Keratinocyte (primary cell): ENCODE data around the gene ZBTB34. TPM values are rescaled to one million over a fixed set of nuclear protein-coding genes. Genes with fewer than 3 reads are reported as not detected.
A peak's percentile ranks its signal among the peaks of the same experiment; 100 is the strongest.

ENCODE experiments used
- DNase-seq: peaks from one replicate; pipeline ENCODE4 v3.0.0-alpha.2; 2011; ENCODE audit warnings: low read depth, missing footprints, low spot score
- FAIRE-seq: peaks from 2 replicates; lab custom pipeline; 2011; peaks lifted over from hg19 to GRCh38; lab: Jason Lieb, UNC
- H2AFZ ChIP-seq: 2 replicates; pipeline ENCODE4 v1.6.0; 2012; ENCODE audit warnings: low read length, control low read depth, inconsistent platforms; ENCODE audit not compliant: control insufficient read depth
- H3K27ac ChIP-seq: 2 replicates; pipeline ENCODE4 v1.5.1; 2011; ENCODE audit warnings: low read length; ENCODE audit not compliant: control insufficient read depth, insufficient read depth
- H3K27me3 ChIP-seq: 3 replicates; pipeline ENCODE4 v1.6.0; 2011; ENCODE audit warnings: low read length; ENCODE audit not compliant: control insufficient read depth, insufficient read depth; ENCODE audit errors: extremely low read depth
- H3K36me3 ChIP-seq, 2 experiments: 2 replicates in 1 of 2; 3 replicates in 1 of 2; pipeline ENCODE4 v1.5.1; 2011; ENCODE audit warnings: low read length in 2 of 2, mild to moderate bottlenecking in 1 of 2; ENCODE audit not compliant: control insufficient read depth in 2 of 2, insufficient read depth in 2 of 2; ENCODE audit errors: extremely low read depth in 1 of 2
- H3K4me1 ChIP-seq: 3 replicates; pipeline ENCODE4 v1.5.1; 2011; ENCODE audit warnings: low read length; ENCODE audit not compliant: control insufficient read depth, insufficient read depth; ENCODE audit errors: extremely low read depth
- H3K4me2 ChIP-seq: 3 replicates; pipeline ENCODE4 v1.6.0; 2011; ENCODE audit warnings: low read depth, low read length; ENCODE audit not compliant: control insufficient read depth, insufficient read depth; ENCODE audit errors: extremely low read depth
- H3K4me3 ChIP-seq, 3 experiments: fragments of 200-600 bp in 1 of 3; sonication (generic) in 1 of 3; 2 replicates in 2 of 3; 3 replicates in 1 of 3; pipeline ENCODE4 v1.5.1; 2011 to 2016; ENCODE audit warnings: low read length in 3 of 3, mild to moderate bottlenecking in 3 of 3, control low read depth in 2 of 3, inconsistent platforms in 1 of 3, low read depth in 1 of 3, mixed read lengths in 1 of 3, mixed run types in 1 of 3, moderate library complexity in 1 of 3; ENCODE audit not compliant: control insufficient read depth in 2 of 3, insufficient read depth in 2 of 3; ENCODE audit errors: extremely low read depth in 1 of 3
- H3K79me2 ChIP-seq: 2 replicates; pipeline ENCODE4 v1.6.0; 2012; ENCODE audit warnings: low read length; ENCODE audit not compliant: control insufficient read depth, insufficient read depth
- H3K9ac ChIP-seq: 3 replicates; pipeline ENCODE4 v1.6.0; 2011; ENCODE audit warnings: low read length; ENCODE audit not compliant: control insufficient read depth, insufficient read depth; ENCODE audit errors: extremely low read depth
- H3K9me1 ChIP-seq: 3 replicates; pipeline ENCODE4 v1.6.0; 2011; ENCODE audit warnings: low read length; ENCODE audit not compliant: control insufficient read depth, insufficient read depth; ENCODE audit errors: extremely low read depth
- H3K9me3 ChIP-seq: 2 replicates; pipeline ENCODE4 v1.5.1; 2012; ENCODE audit warnings: low read depth, low read length; ENCODE audit not compliant: control insufficient read depth
- H4K20me1 ChIP-seq: 3 replicates; pipeline ENCODE4 v1.6.0; 2011; ENCODE audit warnings: low read length; ENCODE audit not compliant: control insufficient read depth, insufficient read depth; ENCODE audit errors: extremely low read depth
- CTCF ChIP-seq, 3 experiments: IDR thresholded peaks in 1 of 3; conservative IDR thresholded peaks in 1 of 3; optimal IDR thresholded peaks in 1 of 3; 2 replicates in 2 of 3; 3 replicates in 1 of 3; pipeline versions ENCODE3 to v1.5.1; 2011; ENCODE audit warnings: low read length in 3 of 3, mild to moderate bottlenecking in 3 of 3, moderate library complexity in 2 of 3, control low read depth in 1 of 3, inconsistent platforms in 1 of 3; ENCODE audit not compliant: insufficient read depth in 2 of 3; ENCODE audit errors: extremely low read depth in 1 of 3
- EZH2 ChIP-seq: IDR thresholded peaks from one replicate; pipeline ENCODE4 v1.6.1; 2012; ENCODE audit warnings: inconsistent platforms, mild to moderate bottlenecking, low read length, moderate library complexity
- dilution Hi-C: fragments of 300-500 bp; cut with MboI; formaldehyde crosslinking; loops from one replicate; pipeline ENCODE4 v1.7.0; 2020; ENCODE audit warnings: low sequenced_read_pairs; ENCODE audit not compliant: extremely low pct_ligation_motif_present
- polyA plus RNA-seq, 5 experiments: library from polyadenylated mRNA; depleted of rRNA in 3 of 5; stranded (reverse) in 3 of 5; stranded (forward) in 1 of 5; unstranded in 1 of 5; fragments of >200 nt; gene quantifications; 1 replicate in 1 of 5; 2 replicates in 3 of 5; 3 replicates in 1 of 5; pipeline versions ENCODE4 v1.2.1 to v1.2.3, GENCODE V29; 2011 to 2012; ENCODE audit warnings: missing spikeins in 2 of 5, low read depth in 1 of 5, low replicate concordance in 1 of 5

Gene ZBTB34
- polyA plus RNA-seq, 1 donor (not counting 4 experiments of a cell fraction or from before 2014, with no cell fraction given): 6.4 TPM

- TF ChIP-seq CTCF (optimal IDR thresholded peaks at IDR 0.05 in 1 of 3, IDR thresholded peaks at IDR 0.05 in 1 of 3, conservative IDR thresholded peaks at IDR 0.05 in 1 of 3; ENCODE audit: extremely low read depth in 1 of 3, insufficient read depth in 2 of 3, low read length in 3 of 3) (no peak), EZH2 (no peak)
- peaks cover 7% of the 10 kb centered on the region for H3K9me1 ChIP-seq
- H3K36me3 ChIP-seq: peaks cover 0 to 2% of the 10 kb centered on the region in 2 experiments
- H2AFZ ChIP-seq: no peak overlapping the region
- no peak overlapping the region for H3K4me3 ChIP-seq
- no peak overlapping the region for H3K27ac ChIP-seq
- H3K9me3 ChIP-seq: no peaks in the 10 kb centered on the region
- H3K4me1 ChIP-seq: peaks cover 19% of the 10 kb centered on the region
- DNase-seq: no peak
- H3K27me3 ChIP-seq: peaks cover 7% of the 10 kb centered on the region
- no peak overlapping the region for H3K4me2 ChIP-seq
- no peak for FAIRE-seq
- no peak overlapping the region for H3K9ac ChIP-seq
- dilution Hi-C loops: no loop called here
- peaks cover 30% of the 10 kb centered on the region for H3K79me2 ChIP-seq
- H4K20me1 ChIP-seq: peaks cover 3% of the 10 kb centered on the region
These were observed 1.3 kb upstream of the ZBTB34 start for GRCh38 chr9:126859111-126859510.

GRCh38 chr9:126860757-126861466 is 473 bp downstream of the ZBTB34 start:
- Histone ChIP-seq H3K36me3 (peaks cover 2 to 4% of the 10 kb centered on the region in 2 experiments), H4K20me1 (peaks cover 3% of the 10 kb centered on the region), H3K4me1 (peaks cover 19% of the 10 kb centered on the region), H3K4me3 (peak overlapping the region; percentile 70 to 92 (median 90)), H2AFZ (peak overlapping the region; percentile 45), H3K27ac (peak overlapping the region; percentile 54), H3K79me2 (peaks cover 37% of the 10 kb centered on the region), H3K9ac (peak overlapping the region; percentile 81), H3K9me1 (peaks cover 7% of the 10 kb centered on the region), H3K27me3 (peaks cover 7% of the 10 kb centered on the region), H3K4me2 (peak overlapping the region; percentile 100), H3K9me3 (no peaks in the 10 kb centered on the region)
- DNase-seq: no peak
- no peak for TF ChIP-seq EZH2
- TF ChIP-seq CTCF (optimal IDR thresholded peaks at IDR 0.05 in 1 of 3, IDR thresholded peaks at IDR 0.05 in 1 of 3, conservative IDR thresholded peaks at IDR 0.05 in 1 of 3; ENCODE audit: extremely low read depth in 1 of 3, insufficient read depth in 2 of 3, low read length in 3 of 3): no peak
- dilution Hi-C loops: no loop called here
- FAIRE-seq: no peak
